ENCODE data around the gene SMIM31.
A peak's percentile ranks its signal among the peaks of the same experiment; 100 is the strongest.

The SMIM31 gene

GRCh38 chr4:164753873-164754488 is at the start of gene SMIM31:
TSS of gene SMIM31 (plus strand) at chr4:164754131. CDS start at chr4:164770444, 16,313 bp downstream.
- no peak for DNase-seq (ENCODE audit: low spot score)

- DNase-seq (ENCODE audit: low spot score), result no peak
Observed at GRCh38 chr4:164706675-164707074, 47.3 kb upstream of the SMIM31 start.

GRCh38 chr4:164716901-164717300 is 37.0 kb upstream of the SMIM31 start:
- DNase-seq (ENCODE audit: low spot score), result peak; percentile 23

GRCh38 chr4:164718827-164719226 is 35.1 kb upstream of the SMIM31 start:
- no peak for DNase-seq (ENCODE audit: low spot score)

- no peak for DNase-seq (ENCODE audit: low spot score)
Observed at GRCh38 chr4:164725066-164725465, 28.9 kb upstream of the SMIM31 start.

GRCh38 chr4:164730705-164731393 is 23.1 kb upstream of the SMIM31 start:
- DNase-seq (ENCODE audit: low spot score), result no peak

- DNase-seq (ENCODE audit: low spot score), result peak; percentile 46
Observed at GRCh38 chr4:164731827-164732474, 22.0 kb upstream of the SMIM31 start.

GRCh38 chr4:164734484-164734883 is 19.4 kb upstream of the SMIM31 start:
- no peak for DNase-seq (ENCODE audit: low spot score)

- DNase-seq (ENCODE audit: low spot score), result peak; percentile 24
Observed at GRCh38 chr4:164748375-164748774, 5.6 kb upstream of the SMIM31 start.

GRCh38 chr4:164755432-164755831 is 1.5 kb downstream of the SMIM31 start:
- DNase-seq (ENCODE audit: low spot score), result no peak

- DNase-seq (ENCODE audit: low spot score), result no peak
Observed at GRCh38 chr4:164756686-164757085, 2.8 kb downstream of the SMIM31 start.

- no peak for DNase-seq (ENCODE audit: low spot score)
Observed at GRCh38 chr4:164761241-164761640, 7.3 kb downstream of the SMIM31 start.

GRCh38 chr4:164761746-164762275 is 7.9 kb downstream of the SMIM31 start:
- DNase-seq (ENCODE audit: low spot score), result no peak

GRCh38 chr4:164765096-164765495 is 11.2 kb downstream of the SMIM31 start:
- DNase-seq (ENCODE audit: low spot score), result no peak

- DNase-seq (ENCODE audit: low spot score), result peak; percentile 5
Observed at GRCh38 chr4:164765833-164766232, 11.9 kb downstream of the SMIM31 start.

GRCh38 chr4:164768516-164768915 is 14.6 kb downstream of the SMIM31 start:
- no peak for DNase-seq (ENCODE audit: low spot score)

GRCh38 chr4:164770010-164770724 is 16.2 kb downstream of the SMIM31 start:
- no peak for DNase-seq (ENCODE audit: low spot score)

GRCh38 chr4:164771088-164771487 is 17.2 kb downstream of the SMIM31 start:
- DNase-seq (ENCODE audit: low spot score), result no peak

GRCh38 chr4:164772076-164772475 is 18.1 kb downstream of the SMIM31 start:
- DNase-seq (ENCODE audit: low spot score), result no peak

- DNase-seq (ENCODE audit: low spot score), result no peak
Observed at GRCh38 chr4:164779080-164779479, 25.1 kb downstream of the SMIM31 start.

GRCh38 chr4:164779811-164780216 is 25.9 kb downstream of the SMIM31 start:
- DNase-seq (ENCODE audit: low spot score), result peak; percentile 30

- no peak for DNase-seq (ENCODE audit: low spot score)
Observed at GRCh38 chr4:164780839-164781238, 26.9 kb downstream of the SMIM31 start.

Data from globus pallidus (tissue), 1 donor.